Measurements from ENCODE around the gene CHRNA4.

GRCh38 chr20:63363013-63363957, 2.1 kb upstream of the CHRNA4 start:
- no peak for TF ChIP-seq POLR2AphosphoS5 (IDR thresholded peaks at IDR 0.05; ENCODE audit: low read depth, low read length)
- TF ChIP-seq CTCF (IDR thresholded peaks at IDR 0.05) = no peak
- TF ChIP-seq REST (IDR thresholded peaks at IDR 0.05; ENCODE audit: insufficient read depth in 1 of 2, low read depth in 2 of 2, low read length in 1 of 2) = no peak
- no peak for TF ChIP-seq SIN3A (IDR thresholded peaks at IDR 0.05; ENCODE audit: borderline replicate concordance, insufficient read depth, low read depth, low read length)
- TF ChIP-seq TCF7L2 (IDR thresholded peaks at IDR 0.05; ENCODE audit: low read depth, low read length) = no peak
